GM12872 (cell line): ENCODE measurements around the gene GDPD3.

Source experiments
- TF ChIP-seq, protein P1 (sequence below): IDR thresholded peaks from 3 replicates; pipeline ENCODE4 v1.5.1; 2011; ENCODE audit warnings: low read depth, mild to moderate bottlenecking, low read length, moderate library complexity; ENCODE audit not compliant: insufficient read depth

Gene GDPD3

DNA sequence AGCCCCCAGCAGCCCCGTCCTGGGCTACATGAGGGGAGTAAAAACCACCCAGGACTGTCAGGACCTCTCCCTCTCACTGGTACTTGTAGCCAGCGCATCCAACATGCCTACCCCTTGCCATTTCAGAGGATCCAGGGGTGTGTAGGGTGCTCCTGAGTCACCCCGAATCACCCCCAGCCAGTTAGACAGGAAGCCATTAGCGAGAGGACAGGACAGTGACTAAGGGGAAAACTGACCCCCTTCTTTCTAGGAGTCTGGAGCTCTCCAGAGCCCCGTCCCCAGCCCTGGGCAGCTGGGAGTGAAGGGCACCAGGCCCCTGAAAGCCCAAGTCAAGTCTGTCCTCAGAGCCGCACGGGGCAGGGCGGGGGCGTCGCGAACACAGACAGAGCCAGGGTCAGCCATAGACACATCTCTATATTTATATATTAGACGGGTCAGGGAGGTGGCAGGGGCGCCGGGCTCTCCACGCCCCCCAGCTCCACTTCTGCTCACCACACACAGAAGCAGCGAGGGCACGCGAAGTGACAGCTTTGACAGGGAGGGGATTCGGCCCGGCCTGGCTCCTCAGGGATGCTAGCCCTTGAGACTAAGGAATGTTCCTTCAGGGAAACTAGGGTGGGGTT, 485 bp upstream of the GDPD3 start:
- TF ChIP-seq, protein P1, sequence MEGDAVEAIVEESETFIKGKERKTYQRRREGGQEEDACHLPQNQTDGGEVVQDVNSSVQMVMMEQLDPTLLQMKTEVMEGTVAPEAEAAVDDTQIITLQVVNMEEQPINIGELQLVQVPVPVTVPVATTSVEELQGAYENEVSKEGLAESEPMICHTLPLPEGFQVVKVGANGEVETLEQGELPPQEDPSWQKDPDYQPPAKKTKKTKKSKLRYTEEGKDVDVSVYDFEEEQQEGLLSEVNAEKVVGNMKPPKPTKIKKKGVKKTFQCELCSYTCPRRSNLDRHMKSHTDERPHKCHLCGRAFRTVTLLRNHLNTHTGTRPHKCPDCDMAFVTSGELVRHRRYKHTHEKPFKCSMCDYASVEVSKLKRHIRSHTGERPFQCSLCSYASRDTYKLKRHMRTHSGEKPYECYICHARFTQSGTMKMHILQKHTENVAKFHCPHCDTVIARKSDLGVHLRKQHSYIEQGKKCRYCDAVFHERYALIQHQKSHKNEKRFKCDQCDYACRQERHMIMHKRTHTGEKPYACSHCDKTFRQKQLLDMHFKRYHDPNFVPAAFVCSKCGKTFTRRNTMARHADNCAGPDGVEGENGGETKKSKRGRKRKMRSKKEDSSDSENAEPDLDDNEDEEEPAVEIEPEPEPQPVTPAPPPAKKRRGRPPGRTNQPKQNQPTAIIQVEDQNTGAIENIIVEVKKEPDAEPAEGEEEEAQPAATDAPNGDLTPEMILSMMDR: no peak

DNA sequence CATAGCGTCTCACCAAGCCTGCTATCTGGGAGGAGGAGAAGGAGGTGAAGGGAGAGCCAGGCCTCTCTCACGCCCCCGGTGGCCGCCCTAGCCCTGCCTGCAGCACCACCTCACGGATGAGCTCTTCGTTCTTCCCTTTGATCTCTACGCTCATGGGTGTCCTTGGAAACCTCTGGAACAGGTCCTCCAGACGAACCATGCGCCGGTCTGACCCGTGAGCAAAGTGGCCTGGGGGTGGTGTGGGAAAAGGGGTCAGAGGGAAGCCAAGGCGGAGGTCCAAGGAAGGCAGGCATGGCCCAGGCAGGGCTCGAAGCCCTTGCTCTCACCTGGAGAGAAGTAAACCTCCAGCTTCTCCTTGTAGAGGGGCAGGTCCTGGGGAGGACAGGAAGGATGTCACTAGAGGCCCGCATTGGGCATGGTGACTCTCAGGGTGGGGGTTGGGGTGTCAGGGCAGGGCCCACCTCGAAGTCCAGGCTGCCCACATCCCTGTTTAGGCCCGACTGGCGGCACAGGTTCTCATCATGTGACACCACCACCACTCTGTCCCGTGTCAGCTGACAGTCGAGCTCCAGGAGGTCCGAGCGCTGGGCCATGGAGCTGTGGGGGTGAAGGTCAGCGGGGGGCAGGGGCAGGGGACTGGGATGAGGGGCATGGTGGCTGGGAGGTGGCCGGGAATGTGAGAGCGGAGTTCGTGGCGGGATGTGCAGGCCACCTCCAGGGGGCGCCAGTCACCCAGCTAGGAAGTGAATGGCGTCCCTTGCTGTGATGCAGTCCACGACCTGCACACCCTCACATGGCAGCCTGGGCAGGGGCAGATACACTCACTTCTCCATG, 923 bp downstream of the GDPD3 start:
- TF ChIP-seq, protein P1: peak; percentile 87

DNA sequence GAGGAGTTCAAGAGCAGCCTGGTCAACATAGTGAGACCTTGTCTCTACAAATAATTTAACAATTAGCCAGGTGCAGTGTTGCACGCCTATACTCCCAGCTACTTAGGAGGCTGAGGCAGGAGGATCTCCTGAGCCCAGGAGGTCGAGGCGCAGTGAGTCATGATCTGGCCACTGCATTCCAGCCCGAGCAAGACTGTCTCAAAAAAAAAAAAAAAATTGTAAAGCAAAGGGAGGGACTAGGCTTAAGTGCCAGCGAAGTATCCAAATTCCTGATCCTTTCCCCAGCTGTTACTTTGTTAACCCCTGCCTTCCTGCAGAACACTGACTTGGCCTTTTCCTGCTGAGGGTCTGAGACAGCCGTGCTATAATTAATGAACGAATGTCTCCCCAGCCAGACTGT, 2.7 kb downstream of the GDPD3 start:
- TF ChIP-seq, protein P1: no peak

DNA sequence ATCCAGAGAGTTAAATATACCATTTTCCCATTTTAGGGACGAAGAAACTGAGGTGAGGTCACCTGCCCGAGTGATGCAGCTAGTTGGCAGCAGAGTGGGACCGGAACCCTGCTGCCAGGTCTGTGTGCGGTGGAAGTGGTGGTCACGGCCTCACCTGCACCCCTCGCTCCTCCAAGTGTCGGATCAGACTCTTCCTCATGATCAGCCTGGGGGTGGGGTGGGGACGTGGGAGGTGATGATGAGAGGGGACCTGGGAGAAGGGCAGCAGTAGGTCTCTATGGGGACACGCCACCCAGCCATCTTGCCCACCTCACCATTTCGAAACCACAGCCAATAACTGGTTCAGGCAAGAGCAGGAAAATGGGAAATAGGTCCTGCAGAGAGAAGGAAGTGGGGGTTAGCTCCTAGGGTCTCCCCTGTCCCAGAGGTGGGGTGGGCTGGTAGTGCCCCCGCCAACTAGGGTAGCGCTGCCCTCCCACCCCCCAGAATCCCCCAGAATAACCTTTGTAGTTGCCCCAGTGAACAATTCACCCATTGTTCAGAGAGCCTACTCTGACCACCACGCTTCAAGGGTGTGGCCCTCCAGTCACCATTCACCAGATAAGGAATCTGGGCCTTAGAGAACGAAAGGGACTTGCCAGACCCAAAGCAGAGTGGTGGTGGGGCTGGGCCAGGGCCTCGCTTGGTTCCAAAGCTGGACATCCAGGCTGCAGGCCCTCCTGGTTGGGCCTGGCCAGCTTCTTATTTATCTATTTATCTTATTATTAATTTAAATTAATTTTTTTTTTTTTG, 5.1 kb downstream of the GDPD3 start:
- TF ChIP-seq, protein P1: no peak

DNA sequence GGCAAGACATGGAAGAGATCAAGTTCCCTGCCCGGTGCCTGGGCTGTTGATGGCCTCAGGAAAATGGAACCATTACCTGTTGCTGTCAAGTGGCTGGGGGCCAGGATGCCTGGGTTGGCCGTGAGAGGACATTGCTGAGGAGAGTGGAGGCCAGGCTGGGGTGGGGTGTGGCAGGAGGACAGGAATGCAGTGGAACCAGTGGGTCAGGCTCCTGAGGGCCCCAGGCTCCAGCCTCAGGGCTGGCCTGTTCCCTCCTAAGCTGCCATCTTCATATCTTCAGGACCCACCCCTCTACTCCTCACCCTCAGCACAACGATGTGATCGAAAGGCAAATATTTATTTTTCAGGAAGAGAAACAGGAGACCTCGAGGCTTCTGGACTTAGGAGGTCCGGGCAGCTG, 8.8 kb downstream of the GDPD3 start:
- TF ChIP-seq, protein P1: no peak

DNA sequence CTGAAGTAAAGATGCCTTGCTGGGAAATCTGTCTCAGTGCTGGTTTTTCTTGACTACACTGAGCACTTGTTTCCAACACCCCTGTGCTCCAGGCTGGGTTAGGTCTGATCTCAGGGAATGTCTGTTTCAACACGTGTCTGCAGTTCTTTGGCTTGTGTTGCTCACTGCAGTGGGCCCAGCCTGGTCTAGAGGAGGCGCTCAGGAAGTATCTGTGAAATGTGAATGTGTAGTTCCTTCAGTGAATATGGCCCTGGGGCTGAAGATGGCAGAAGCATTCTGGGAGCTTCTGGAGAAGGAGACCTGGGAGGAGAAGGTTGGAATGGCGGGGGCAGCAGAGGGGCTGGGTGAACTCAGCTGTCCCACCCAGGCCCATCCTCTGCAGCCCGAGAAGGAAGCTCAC, 9.2 kb downstream of the GDPD3 start:
- TF ChIP-seq, protein P1: no peak
